Activated naive CD8-positive, alpha-beta T cell treated with anti-CD3 and anti-CD28 coated beads, Interleukin-2, amount 50 U/mL, for 24 hours (primary cell): ENCODE results near the gene ELMO1.

Source experiments
- ATAC-seq: fragments of 150-1000 bp; cut with Tn5 transposase; one replicate; pipeline ENCODE4 v1.10.0; 2021
- DNase-seq: peaks from one replicate; pipeline ENCODE4 v3.0.0; 2021
- H3K27ac Mint-ChIP-seq: one replicate; pipeline ENCODE4 v1.8.0; 2021; ENCODE audit warnings: mild to moderate bottlenecking, mixed read lengths
- H3K27me3 Mint-ChIP-seq: one replicate; pipeline ENCODE4 v1.8.0; 2021; ENCODE audit warnings: mixed read lengths
- H3K36me3 Mint-ChIP-seq: one replicate; pipeline ENCODE4 v1.8.0; 2021; ENCODE audit warnings: low read depth, mixed read lengths
- H3K4me1 Mint-ChIP-seq: one replicate; pipeline ENCODE4 v1.8.0; 2021; ENCODE audit warnings: mixed read lengths
- H3K4me3 Mint-ChIP-seq: one replicate; pipeline ENCODE4 v1.8.0; 2021; ENCODE audit warnings: mild to moderate bottlenecking, moderate library complexity, mixed read lengths
- H3K9me3 Mint-ChIP-seq: one replicate; pipeline ENCODE4 v1.8.0; 2021; ENCODE audit warnings: mixed read lengths

The ELMO1 gene

DNA sequence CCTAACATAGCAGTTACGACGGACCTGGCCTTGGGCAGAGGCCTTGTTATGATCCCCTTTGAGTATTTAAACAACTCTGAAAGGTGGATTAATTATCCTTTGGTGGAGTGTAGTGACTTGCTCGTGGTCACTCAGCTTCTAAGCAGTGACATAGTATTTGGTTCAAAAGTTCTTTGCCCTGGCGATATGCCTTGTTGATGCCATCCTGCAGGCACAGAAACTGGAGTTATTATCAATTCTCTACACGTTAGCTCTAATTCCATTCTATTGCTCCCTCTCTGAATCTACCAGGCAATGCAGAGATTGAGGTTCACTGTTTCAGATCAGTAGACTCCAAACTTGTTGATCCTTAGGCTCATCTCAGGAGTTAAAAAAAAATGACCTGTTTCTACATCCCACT lies 32.5 kb upstream of the ELMO1 start:
- ATAC-seq (no peak), DNase-seq (no peak)
- no peak overlapping the region for H3K27ac Mint-ChIP-seq
- H3K9me3 Mint-ChIP-seq = peaks cover under 1% of the 10 kb centered on the region
- H3K4me3 Mint-ChIP-seq = no peak overlapping the region
- H3K36me3 Mint-ChIP-seq = no peaks in the 10 kb centered on the region
- H3K4me1 Mint-ChIP-seq = no peaks in the 10 kb centered on the region
- H3K27me3 Mint-ChIP-seq = peaks cover 14% of the 10 kb centered on the region

- no peak overlapping the region for H3K4me3 Mint-ChIP-seq
- no peak for ATAC-seq
Observed at GRCh38 chr7:37480041-37481031, 31.7 kb upstream of the ELMO1 start.

GRCh38 chr7:37476881-37477450 lies 28.3 kb upstream of the ELMO1 start:
- peaks cover 13% of the 10 kb centered on the region for H3K27me3 Mint-ChIP-seq
- H3K36me3 Mint-ChIP-seq = no peaks in the 10 kb centered on the region
- ATAC-seq = no peak
- H3K27ac Mint-ChIP-seq = no peak overlapping the region
- no peaks in the 10 kb centered on the region for H3K4me1 Mint-ChIP-seq
- DNase-seq = no peak
- H3K4me3 Mint-ChIP-seq = no peak overlapping the region
- no peaks in the 10 kb centered on the region for H3K9me3 Mint-ChIP-seq

More at GRCh38 chr7:37480041-37481031, 31.7 kb upstream of the ELMO1 start:
- Mint-ChIP-seq H3K4me1 (no peaks in the 10 kb centered on the region), H3K9me3 (no peaks in the 10 kb centered on the region), H3K27me3 (peaks cover 11% of the 10 kb centered on the region), H3K36me3 (no peaks in the 10 kb centered on the region), H3K27ac (no peak overlapping the region)
- no peak for DNase-seq

DNA sequence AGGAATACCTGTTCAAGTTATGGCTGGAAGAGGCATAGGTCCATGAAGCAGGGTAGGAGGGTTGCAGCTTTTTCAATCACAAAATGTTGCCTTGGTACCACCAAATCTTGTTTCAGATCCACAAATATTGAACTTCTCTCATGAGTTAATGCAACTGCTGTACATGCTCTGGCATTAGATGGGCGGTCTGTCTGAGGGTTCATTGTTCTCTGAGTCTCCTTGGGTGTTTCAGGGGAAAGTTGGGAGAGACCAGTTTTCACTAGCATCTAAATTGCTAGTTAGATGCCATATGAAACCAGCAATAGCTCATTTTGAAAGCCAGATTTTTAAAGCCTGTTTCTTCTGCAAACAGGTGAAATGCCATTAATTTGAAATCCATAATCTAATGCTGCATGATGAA lies 27.8 kb upstream of the ELMO1 start:
- Mint-ChIP-seq H3K36me3 (no peaks in the 10 kb centered on the region), H3K27ac (no peak overlapping the region), H3K4me3 (no peak overlapping the region), H3K9me3 (no peaks in the 10 kb centered on the region), H3K4me1 (no peaks in the 10 kb centered on the region), H3K27me3 (peaks cover 11% of the 10 kb centered on the region)
- ATAC-seq (no peak), DNase-seq (no peak)

DNA sequence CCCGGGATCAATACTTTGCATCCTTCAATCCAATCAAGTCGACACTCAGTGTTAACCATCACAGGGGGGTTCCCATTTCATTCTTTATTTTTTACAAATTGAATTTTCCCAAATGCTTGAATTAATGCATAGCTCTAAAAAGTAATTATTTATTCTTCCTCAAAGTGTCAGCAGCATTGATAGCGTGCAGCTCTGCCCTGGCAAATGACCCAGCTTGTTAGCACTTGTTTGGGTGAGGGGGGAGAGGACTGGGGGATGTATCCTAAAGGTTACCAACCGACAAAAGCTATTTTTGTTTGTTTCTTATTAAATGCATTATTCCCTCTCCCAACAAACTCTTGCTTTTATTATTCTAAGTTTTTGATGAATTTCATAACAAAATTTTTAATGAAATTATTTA lies 27.0 kb upstream of the ELMO1 start:
- Mint-ChIP-seq H3K4me3 (no peak overlapping the region), H3K27ac (no peak overlapping the region), H3K4me1 (no peaks in the 10 kb centered on the region), H3K36me3 (no peaks in the 10 kb centered on the region), H3K9me3 (no peaks in the 10 kb centered on the region), H3K27me3 (peaks cover 10% of the 10 kb centered on the region)
- DNase-seq = no peak
- ATAC-seq = no peak

DNA sequence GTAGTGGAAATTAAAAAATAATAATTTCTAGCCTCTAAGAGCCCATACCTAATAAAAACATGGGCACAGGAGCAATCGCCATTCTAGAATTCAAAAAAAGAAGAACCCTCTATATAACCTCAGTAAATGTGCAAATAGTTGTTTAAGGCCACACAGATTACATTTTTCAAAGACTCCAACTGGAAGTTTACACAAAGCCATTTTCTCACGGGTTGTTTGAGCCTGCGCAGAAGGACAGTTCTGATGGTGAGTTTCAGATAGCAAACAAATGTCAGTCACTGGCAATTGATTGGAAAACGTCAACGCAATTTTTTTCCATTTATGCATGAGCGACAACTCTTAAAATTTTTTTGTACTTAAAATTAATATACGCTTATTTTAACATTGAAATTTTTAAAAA lies 23.0 kb upstream of the ELMO1 start:
- H3K4me3 Mint-ChIP-seq = no peak overlapping the region
- no peaks in the 10 kb centered on the region for H3K36me3 Mint-ChIP-seq
- H3K9me3 Mint-ChIP-seq = no peaks in the 10 kb centered on the region
- DNase-seq (no peak), ATAC-seq (no peak)
- H3K27ac Mint-ChIP-seq = no peak overlapping the region
- H3K27me3 Mint-ChIP-seq = peaks cover 7% of the 10 kb centered on the region
- H3K4me1 Mint-ChIP-seq = no peaks in the 10 kb centered on the region

GRCh38 chr7:37467002-37467401 lies 18.3 kb upstream of the ELMO1 start:
- DNase-seq (no peak), ATAC-seq (no peak)
- no peaks in the 10 kb centered on the region for H3K9me3 Mint-ChIP-seq
- no peaks in the 10 kb centered on the region for H3K4me1 Mint-ChIP-seq
- no peaks in the 10 kb centered on the region for H3K27me3 Mint-ChIP-seq
- no peak overlapping the region for H3K27ac Mint-ChIP-seq
- no peak overlapping the region for H3K4me3 Mint-ChIP-seq
- no peaks in the 10 kb centered on the region for H3K36me3 Mint-ChIP-seq

GRCh38 chr7:37462138-37462537 lies 13.5 kb upstream of the ELMO1 start:
- Mint-ChIP-seq H3K27me3 (peaks cover 7% of the 10 kb centered on the region), H3K9me3 (no peaks in the 10 kb centered on the region), H3K4me3 (no peak overlapping the region), H3K4me1 (no peaks in the 10 kb centered on the region), H3K27ac (no peak overlapping the region), H3K36me3 (no peaks in the 10 kb centered on the region)
- no peak for ATAC-seq
- DNase-seq = no peak

DNA sequence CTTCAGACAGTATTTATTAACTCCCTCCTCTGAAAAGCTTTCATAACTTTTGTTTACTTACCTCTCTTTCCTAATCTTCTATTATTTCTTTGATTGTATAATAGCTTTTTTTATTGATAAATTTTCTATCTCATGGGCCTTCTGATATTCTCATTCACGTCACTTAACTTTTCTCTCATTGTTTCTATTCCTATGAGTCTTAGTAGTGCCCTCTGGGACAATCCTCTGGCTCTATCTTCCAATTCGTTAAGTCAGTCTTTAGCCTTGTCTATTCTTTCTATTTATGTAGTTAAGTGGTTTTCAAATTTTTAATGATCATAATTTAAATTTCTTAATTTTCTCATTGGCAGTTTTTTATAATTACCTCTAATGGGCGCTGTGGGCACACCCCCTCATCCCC lies 6.4 kb upstream of the ELMO1 start:
- ATAC-seq (no peak), DNase-seq (no peak)
- Mint-ChIP-seq H3K4me1 (peaks cover 5% of the 10 kb centered on the region), H3K36me3 (no peaks in the 10 kb centered on the region), H3K4me3 (no peak overlapping the region), H3K9me3 (no peaks in the 10 kb centered on the region), H3K27ac (no peak overlapping the region), H3K27me3 (no peaks in the 10 kb centered on the region)

DNA sequence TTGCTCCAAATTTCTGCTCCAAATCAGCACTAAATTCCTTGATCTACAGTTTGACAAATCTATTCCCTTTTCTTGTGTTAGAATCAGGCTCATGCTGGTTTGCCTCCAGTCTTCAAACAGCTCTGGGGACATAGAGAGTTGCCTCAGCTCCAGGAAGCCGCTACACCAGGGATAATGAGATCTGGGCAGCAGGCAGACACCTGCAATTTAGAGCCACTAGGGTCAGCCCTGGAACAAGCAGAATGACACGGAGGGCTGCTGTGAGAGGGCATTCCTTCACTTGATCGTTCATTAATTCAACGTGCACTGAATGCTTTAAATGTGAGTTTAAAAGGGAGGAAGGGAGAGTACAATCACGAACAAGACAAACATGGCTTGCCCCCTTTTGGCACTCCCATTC lies 3.7 kb upstream of the ELMO1 start:
- H3K36me3 Mint-ChIP-seq = peaks cover 1% of the 10 kb centered on the region
- ATAC-seq (no peak), DNase-seq (no peak)
- H3K27me3 Mint-ChIP-seq = no peaks in the 10 kb centered on the region
- peaks cover 21% of the 10 kb centered on the region for H3K4me1 Mint-ChIP-seq
- H3K4me3 Mint-ChIP-seq = no peak overlapping the region
- no peaks in the 10 kb centered on the region for H3K9me3 Mint-ChIP-seq
- H3K27ac Mint-ChIP-seq = no peak overlapping the region

GRCh38 chr7:37450035-37450434 lies 1.4 kb upstream of the ELMO1 start:
- H3K4me1 Mint-ChIP-seq = peaks cover 41% of the 10 kb centered on the region
- H3K27ac Mint-ChIP-seq = no peak overlapping the region
- ATAC-seq (no peak), DNase-seq (no peak)
- peaks cover 5% of the 10 kb centered on the region for H3K36me3 Mint-ChIP-seq
- no peaks in the 10 kb centered on the region for H3K27me3 Mint-ChIP-seq
- no peaks in the 10 kb centered on the region for H3K9me3 Mint-ChIP-seq
- H3K4me3 Mint-ChIP-seq = peak overlapping the region; percentile 97

DNA sequence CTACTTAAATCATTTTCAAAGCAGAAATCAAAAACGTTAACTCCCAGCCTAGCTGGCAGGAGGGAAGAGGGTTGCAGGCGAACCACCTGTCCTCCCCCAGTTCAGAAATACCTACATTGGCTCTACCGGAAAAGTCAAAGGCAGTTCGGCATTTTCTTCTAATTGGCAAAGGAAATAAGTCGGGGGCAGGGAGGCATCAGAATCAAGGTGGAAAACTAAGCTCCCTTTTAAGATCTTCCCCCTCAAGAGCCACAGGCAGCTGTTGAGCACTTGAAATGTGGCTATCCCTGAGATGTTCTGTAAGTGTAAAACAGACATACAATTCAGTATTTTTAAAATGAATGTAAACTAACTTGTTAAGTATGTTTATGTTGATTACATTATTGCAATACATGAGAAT lies 957 bp upstream of the ELMO1 start:
- H3K27me3 Mint-ChIP-seq = no peaks in the 10 kb centered on the region
- peak overlapping the region; percentile 97 for H3K4me3 Mint-ChIP-seq
- H3K36me3 Mint-ChIP-seq = peaks cover 9% of the 10 kb centered on the region
- H3K9me3 Mint-ChIP-seq = no peaks in the 10 kb centered on the region
- ATAC-seq (no peak), DNase-seq (no peak)
- H3K27ac Mint-ChIP-seq = peak overlapping the region; percentile 98
- H3K4me1 Mint-ChIP-seq = peaks cover 44% of the 10 kb centered on the region

GRCh38 chr7:37448011-37448635 lies 541 bp downstream of the ELMO1 start:
- ATAC-seq (peak; percentile 13), DNase-seq (peak; percentile 41)
- peak overlapping the region; percentile 92 for H3K27ac Mint-ChIP-seq
- peak overlapping the region; percentile 97 for H3K4me3 Mint-ChIP-seq
- no peaks in the 10 kb centered on the region for H3K27me3 Mint-ChIP-seq
- H3K4me1 Mint-ChIP-seq = peaks cover 52% of the 10 kb centered on the region
- H3K36me3 Mint-ChIP-seq = peaks cover 14% of the 10 kb centered on the region
- no peaks in the 10 kb centered on the region for H3K9me3 Mint-ChIP-seq

DNA sequence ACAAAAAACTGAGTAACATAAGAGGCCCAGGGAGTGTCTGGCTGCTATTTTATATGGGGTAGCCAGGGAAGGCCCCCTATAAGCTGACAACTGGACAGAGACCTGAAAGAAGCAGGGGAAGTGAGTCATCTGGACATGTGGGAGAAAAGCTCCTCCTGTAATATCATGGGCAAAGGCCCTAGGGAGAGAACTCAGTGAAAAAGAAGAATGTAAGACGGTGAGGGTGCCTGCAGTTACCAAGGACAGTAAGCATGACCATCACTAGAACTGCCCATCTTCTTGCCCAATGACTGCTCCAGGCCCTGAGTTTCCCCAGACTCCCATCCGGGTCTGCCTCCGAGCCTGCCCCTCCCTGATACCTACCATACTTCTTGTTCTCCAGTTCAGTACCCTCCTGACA lies 2.3 kb downstream of the ELMO1 start:
- DNase-seq (no peak), ATAC-seq (peak; percentile 12)
- peaks cover 69% of the 10 kb centered on the region for H3K4me1 Mint-ChIP-seq
- peak overlapping the region; percentile 97 for H3K4me3 Mint-ChIP-seq
- H3K9me3 Mint-ChIP-seq = no peaks in the 10 kb centered on the region
- peaks cover 14% of the 10 kb centered on the region for H3K36me3 Mint-ChIP-seq
- H3K27me3 Mint-ChIP-seq = no peaks in the 10 kb centered on the region
- H3K27ac Mint-ChIP-seq = peak overlapping the region; percentile 92

- H3K27me3 Mint-ChIP-seq = peaks cover under 1% of the 10 kb centered on the region
- H3K4me1 Mint-ChIP-seq = peaks cover 75% of the 10 kb centered on the region
- DNase-seq (no peak), ATAC-seq (no peak)
- H3K4me3 Mint-ChIP-seq = no peak overlapping the region
- peak overlapping the region; percentile 92 for H3K27ac Mint-ChIP-seq
- H3K36me3 Mint-ChIP-seq = peaks cover 14% of the 10 kb centered on the region
- no peaks in the 10 kb centered on the region for H3K9me3 Mint-ChIP-seq
Observed at GRCh38 chr7:37445790-37446189, 2.9 kb downstream of the ELMO1 start.
